GM12891 (cell line): ENCODE data around the gene ZFHX2.

Experiments
- PAX5 ChIP-seq: IDR thresholded peaks from 2 replicates; pipeline ENCODE4 v1.6.1; 2011; ENCODE audit warnings: low read length, moderate library complexity, mild to moderate bottlenecking; ENCODE audit not compliant: insufficient read depth, severe bottlenecking
- POLR2A ChIP-seq: IDR thresholded peaks from 2 replicates; pipeline ENCODE4 v1.6.1; 2011; ENCODE audit warnings: low read depth, low read length, control low read depth
- POLR2AphosphoS5 ChIP-seq: IDR thresholded peaks from 2 replicates; pipeline ENCODE4 v1.6.1; 2011; ENCODE audit warnings: low read depth, low read length, control low read depth
- POU2F2 ChIP-seq: IDR thresholded peaks from 2 replicates; pipeline ENCODE4 v1.6.1; 2011; ENCODE audit warnings: low read depth, mild to moderate bottlenecking, control low read depth, low read length, moderate library complexity
- SPI1 ChIP-seq: IDR thresholded peaks from 2 replicates; pipeline ENCODE4 v1.6.1; 2011; ENCODE audit warnings: low read depth, low read length, control low read depth

GRCh38 chr14:23579311-23579630, 27.7 kb upstream of the ZFHX2 start:
- TF ChIP-seq POLR2A, result no peak
- TF ChIP-seq POLR2AphosphoS5, result no peak
- TF ChIP-seq PAX5, result no peak
- TF ChIP-seq POU2F2, result no peak
- no peak for TF ChIP-seq SPI1
